ENCODE measurements around the gene GATM.

GRCh38 chr15:45414215-45414885, 36.0 kb upstream of the GATM start:
- TF ChIP-seq, protein P1, sequence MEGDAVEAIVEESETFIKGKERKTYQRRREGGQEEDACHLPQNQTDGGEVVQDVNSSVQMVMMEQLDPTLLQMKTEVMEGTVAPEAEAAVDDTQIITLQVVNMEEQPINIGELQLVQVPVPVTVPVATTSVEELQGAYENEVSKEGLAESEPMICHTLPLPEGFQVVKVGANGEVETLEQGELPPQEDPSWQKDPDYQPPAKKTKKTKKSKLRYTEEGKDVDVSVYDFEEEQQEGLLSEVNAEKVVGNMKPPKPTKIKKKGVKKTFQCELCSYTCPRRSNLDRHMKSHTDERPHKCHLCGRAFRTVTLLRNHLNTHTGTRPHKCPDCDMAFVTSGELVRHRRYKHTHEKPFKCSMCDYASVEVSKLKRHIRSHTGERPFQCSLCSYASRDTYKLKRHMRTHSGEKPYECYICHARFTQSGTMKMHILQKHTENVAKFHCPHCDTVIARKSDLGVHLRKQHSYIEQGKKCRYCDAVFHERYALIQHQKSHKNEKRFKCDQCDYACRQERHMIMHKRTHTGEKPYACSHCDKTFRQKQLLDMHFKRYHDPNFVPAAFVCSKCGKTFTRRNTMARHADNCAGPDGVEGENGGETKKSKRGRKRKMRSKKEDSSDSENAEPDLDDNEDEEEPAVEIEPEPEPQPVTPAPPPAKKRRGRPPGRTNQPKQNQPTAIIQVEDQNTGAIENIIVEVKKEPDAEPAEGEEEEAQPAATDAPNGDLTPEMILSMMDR (conservative IDR thresholded peaks at IDR 0.05; ENCODE audit: low read length) = no peak
- no peak for TF ChIP-seq EZH2phosphoT487 (IDR thresholded peaks at IDR 0.05; ENCODE audit: borderline replicate concordance)

Data from Loucy (cell line).